HK-2 (cell line): ENCODE results near the gene KIF3C.
"Not testable (repeated sequence)": the region's sequence is repeated elsewhere in the genome, so short reads cannot be mapped to it uniquely, and the experiment has no call there.

Source experiments
- DNase-seq: peaks from one replicate; pipeline ENCODE4 v3.0.0-alpha.2; 2018; ENCODE audit not compliant: unreplicated experiment

KIF3C gene

DNA sequence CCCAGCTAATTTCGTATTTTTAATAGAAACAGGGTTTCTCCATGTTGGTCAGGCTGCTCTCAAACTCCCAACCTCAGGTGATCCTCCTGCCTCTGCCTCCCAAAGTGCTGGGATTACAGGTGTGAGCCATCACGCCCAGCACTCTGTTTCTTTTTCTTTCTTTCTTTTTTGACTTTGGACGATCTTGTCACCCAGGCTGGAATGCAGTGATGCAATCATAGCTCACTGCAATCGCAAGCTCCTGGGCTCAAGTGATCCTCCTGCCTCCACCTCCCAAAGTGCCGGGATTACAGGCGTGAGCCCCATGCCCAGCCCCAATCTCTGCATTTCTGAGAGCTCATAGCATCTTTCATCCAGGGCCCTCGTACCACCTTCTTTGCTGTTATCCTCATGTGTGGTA, 17.1 kb upstream of the KIF3C start:
- DNase-seq: not testable (repeated sequence)

DNA sequence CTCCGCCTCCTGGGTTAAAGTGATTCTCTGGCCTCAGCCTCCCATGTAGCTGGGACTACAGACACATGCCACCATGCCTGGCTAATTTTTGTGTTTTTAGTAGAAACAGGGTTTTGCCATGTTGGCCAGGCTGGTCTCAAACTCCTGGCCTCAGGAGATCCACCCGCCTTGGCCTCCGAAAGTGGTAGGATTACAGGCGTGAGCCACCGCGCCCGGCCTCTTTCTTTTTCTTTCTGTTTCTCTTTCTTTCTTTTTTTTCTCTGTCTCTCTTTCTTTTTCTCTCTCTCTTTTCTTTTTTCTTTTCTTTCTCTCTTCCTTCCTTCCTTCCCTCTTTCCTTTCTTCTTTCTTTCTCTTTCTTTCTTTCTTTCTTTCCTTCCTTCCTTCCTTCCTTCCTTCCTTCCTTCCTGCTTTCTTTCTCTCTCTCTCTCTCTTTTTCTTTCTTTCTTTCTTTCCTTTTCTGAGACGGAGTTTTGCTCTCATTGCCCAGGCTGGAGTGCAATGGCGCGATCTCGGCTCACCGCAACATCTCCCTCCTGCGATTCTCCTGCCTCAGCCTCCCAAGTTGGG, 16.6 kb upstream of the KIF3C start:
- not testable (repeated sequence) for DNase-seq

DNA sequence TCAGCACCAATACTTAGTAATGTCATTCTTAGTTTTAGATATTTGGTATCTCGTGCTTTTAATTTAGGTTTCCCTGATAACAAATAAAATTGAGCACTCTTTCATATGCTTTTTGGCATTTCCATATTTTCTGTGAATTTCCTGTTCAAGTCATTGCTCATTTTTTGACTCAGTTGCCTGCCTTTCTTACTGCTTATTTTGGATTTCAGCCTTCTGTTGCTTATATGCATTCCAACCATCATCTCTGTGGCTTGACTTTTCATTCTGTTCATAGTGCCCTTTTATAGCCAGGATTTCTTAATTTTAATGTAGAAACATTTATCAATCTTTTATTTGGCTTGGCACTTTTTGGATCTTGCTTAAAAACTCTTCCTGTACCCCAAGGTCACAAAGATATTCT, 14.5 kb upstream of the KIF3C start:
- DNase-seq: no peak

DNA sequence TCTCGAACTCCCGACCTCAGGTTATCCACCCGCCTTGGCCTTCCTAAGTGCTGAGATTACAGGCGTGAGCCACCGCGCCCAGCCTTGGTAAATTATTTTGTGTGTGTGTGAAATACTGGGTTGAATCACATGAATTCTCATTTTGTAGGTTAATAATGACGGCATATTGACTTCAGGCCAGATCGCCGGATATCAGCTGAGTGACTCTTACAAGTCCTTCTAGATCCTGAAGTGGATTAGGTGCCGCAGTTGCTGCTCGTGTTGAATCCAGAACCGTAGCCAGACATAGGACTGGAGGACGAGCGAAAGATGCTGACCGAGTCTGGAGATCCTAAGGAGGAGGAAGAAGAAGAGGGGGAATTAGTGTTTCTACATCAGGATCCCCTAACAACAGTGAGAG, 12.2 kb upstream of the KIF3C start:
- no peak for DNase-seq

DNA sequence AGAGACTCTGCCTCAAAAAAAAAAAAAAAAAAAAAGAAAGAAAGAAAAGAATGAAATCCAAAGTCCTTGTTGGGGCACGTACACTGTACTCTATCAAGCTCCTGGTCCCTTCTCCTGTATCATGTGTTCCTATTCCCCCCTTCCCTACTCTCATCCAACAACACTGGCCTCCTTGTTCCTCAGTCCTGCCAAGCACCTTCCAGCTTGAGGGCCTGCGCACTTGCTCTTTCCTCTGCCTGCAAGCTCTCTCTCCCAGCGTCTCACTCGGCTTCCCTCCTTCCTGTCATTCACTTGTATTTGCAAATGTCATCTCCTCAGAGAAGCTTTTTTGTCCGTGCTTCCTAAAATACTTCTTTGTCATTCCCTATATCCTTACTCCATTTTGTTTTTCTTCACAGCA, 10.8 kb upstream of the KIF3C start:
- no peak for DNase-seq

DNA sequence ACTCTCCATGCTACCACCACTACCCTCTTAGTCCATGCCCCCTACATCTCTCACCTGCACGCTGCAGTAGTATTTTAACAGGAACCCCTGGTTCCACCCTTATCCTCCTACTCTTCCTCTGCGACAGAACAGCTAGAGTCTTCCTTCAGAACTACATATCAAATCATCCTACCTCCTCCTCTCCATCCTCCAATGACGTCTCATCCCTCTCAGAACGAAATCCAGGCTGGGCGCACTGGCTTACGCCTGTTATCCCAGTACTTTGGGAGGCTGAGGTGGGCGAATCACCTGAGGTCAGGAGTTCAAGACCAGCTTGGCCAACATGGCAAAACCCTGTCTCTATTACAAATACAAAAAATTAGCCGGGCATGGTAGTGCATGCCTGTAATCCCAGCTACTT, 10.3 kb upstream of the KIF3C start:
- DNase-seq: no peak

DNA sequence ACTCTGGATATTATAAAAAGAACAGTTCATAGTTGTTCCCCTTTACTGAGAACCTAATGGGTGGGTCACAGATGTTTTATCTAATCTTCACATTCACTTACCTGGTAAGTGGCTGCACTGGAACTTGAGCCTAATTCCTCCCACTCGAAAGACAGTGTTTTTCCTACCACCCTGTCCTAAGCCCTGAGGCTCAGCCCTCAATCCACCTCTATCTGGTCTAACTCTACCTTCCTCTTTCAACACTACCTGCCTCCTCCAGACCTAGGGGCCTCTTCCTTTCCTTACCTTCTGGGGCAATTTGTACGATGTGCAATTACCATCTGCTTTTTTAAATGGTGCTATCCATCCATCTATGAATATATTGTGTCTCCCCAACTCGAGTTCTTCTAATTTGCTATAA, 9.7 kb upstream of the KIF3C start:
- no peak for DNase-seq

DNA sequence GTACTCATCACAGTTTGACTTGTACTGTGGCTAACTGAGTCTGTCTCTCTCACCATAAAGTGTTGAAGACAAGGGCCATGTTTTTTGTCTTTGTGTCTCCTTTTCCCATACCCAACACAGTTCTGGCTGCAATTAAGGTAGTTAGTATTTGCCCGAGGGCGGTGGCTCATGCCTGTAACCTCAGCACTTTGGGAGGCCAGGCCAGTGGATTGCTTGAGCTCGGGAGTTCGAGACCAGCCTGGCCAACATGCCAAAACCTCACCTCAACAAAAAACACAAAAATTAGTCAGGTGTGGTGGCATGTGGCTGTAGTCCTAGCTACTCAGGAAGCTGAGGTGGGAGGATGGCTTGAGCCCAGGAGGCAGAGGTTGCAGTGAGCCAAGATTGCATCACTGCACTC, 6.9 kb upstream of the KIF3C start:
- DNase-seq: no peak

DNA sequence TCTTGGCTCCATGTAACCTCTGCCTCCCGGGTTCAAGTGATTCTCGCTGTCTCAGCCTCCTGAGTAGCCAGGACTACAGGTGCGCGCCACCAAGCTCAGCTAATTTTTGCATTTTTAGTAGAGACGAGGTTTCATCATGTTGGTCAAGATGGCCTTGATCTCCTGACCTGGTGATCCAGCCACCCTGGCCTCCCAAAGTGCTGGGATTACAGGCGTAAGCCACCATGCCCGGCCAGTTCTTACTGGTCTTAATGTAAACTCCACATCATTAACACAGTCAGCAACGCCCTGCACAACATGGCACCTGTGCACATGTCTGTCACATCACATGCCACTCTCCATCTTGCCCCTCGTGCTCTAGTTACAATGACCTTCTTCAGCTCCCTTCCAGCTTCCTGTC, 5.8 kb upstream of the KIF3C start:
- no peak for DNase-seq

DNA sequence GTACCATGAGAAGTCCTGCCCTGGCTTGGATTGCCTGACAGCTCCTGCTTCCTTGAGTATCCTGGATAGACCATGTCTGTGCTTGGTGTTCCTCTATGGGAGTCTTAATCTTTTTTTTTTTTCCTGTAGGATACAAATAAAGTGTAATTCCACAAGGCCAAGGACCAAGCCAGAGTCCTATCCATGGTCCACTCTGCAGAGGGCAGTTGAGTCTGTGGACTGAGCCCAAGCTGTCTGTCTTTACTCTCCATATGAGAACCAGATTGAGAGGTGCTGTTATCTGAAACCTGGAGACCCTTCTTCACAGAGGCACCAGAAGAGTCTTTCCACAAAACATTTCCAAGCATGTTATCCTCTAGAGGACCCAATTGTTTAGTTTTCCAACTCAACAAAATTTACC, 1.4 kb upstream of the KIF3C start:
- no peak for DNase-seq

DNA sequence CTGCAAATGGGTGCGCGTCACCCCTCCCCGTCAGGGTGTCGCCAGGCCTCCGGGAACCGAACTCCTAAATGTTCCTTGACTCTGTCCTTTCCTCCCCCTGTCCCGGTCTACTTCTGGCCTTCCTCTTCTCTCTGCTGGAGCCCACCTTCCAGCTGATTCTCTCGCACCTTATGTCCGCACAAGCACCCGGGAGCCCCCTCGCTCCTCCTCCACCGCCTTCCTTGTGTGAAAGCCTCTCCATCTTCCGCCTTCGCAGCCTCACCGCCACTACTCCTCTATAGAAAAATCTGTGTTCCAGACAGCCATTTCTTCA, 627 bp upstream of the KIF3C start:
- no peak for DNase-seq

DNA sequence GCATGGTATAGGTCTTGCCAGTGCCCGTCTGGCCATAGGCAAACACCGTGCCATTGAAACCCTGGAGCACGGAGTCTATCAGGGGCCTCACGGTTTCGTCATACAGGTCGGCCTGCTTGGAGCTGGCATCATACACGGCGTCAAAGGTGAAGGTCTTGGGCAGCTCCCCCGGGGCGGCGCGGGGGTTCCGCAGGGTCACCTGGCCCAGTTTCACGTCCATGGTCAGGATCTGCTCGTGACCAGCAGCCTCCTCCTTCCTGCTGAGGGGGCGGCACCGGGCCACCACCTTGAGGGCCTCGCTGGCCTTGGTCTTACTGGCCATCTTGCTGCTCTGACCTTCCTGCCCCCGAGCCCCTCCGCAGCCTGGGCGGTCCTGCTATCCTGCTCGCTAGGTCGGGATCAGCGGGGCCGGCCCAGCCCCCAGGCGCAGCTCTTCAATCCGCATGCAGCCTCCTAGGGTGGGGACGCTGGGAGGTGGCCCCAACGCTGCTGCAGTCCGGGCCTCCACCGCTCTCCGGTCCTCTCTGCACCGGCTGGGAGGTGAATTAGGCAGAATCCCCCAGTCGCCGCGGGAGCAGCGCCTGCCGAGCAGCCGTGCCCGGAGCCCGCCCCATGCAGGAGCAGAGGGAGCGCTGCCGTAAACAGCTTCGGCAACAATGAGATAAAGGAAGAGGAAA, 563 bp downstream of the KIF3C start:
- no peak for DNase-seq

DNA sequence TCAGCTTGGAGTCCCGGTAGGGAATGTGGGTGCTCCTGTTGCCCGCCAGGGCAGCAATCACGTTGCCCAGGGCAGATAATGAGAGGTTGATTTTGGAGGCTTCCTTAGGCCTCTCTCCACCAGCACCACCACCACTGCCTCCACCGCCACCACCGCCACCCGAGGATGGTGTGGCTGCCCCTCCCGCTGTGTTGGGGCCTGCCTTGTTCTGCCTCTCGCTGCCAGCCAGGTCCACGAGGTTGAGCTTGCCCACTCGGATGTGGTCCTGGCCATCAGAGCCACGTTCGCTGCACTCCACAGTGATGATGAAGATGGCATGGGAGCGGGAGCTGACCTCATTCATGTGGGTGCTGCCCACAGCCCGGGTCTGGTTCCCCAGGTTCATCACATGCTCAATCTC, 1.3 kb downstream of the KIF3C start:
- DNase-seq: no peak

DNA sequence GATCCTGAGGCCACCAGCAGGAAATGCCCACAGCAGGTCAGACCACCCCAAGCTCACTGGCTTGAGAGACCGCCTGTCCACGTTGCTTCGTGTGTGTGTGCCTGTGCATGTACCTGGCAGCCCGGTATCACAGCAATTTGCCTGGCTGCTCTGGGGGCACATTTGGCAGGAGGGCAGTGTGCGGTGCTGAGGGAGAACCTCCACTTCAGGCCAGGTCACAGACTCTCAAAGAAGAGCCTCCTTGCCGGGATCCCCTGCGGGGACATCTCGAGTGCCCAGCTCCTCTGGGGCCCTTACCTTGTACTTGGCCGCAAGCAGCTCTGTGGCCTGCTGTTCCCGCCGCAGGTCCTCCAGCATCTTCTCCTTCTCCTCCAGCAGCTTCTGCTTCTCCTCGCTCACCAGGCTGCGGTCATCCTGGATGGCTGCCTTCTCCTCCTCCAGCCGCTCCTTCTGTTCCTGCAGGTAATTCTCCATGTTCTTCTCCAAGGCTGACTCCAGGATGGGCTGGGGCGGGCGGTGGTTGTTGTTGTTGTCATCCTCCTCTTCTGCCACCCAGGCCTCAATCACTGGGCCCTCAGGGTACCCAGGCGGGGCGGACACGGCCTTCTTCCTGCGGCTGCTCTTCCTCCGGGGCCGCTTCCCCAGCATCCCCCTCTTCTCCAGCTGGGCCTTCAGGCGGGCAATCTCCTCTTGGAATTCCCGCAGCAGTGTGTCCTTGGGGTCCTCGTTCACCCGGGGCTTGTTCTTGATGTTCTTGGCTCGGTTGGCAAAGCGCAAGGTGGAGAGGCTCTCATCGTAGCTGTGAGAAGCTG, 2.0 kb downstream of the KIF3C start:
- DNase-seq: no peak

DNA sequence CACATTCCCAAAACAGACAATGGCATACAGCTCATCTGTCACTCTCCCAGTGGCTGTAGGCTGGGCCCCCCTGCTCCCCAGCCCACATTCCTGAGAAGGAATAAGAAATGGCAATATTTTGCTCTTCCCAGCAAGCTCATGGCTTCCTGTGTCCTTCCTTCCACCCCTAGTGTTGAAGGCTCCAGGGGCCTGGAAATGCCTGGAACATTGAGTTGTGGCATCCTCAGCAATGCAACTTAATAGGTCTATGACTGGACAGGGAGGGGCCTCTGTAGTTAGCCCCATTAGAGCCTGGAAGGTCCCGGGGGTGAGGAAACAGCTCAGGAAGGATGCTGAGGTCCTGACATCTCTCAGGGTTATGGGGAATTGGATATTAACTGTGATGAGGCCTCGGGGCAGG, 3.3 kb downstream of the KIF3C start:
- DNase-seq: no peak

DNA sequence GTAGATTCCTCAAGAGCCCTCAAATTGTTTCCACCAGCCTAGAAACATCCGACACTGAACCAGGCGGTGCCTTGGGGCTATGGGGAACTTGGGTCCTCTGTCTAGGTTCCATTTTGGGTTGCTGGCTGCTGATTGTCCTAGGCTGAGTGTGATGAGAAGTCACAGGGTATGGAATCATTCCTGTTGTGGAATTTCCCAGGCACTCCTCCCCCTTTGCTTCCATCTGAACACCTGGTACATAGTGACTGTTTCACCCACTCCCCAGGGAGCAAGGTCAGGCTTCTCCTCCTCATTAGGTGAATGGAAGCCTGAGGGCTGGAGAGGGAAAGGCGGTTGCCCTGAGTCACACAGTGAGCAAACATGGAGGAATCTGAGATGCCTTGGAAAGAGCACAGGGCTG, 4.5 kb downstream of the KIF3C start:
- peak; percentile 63 for DNase-seq

DNA sequence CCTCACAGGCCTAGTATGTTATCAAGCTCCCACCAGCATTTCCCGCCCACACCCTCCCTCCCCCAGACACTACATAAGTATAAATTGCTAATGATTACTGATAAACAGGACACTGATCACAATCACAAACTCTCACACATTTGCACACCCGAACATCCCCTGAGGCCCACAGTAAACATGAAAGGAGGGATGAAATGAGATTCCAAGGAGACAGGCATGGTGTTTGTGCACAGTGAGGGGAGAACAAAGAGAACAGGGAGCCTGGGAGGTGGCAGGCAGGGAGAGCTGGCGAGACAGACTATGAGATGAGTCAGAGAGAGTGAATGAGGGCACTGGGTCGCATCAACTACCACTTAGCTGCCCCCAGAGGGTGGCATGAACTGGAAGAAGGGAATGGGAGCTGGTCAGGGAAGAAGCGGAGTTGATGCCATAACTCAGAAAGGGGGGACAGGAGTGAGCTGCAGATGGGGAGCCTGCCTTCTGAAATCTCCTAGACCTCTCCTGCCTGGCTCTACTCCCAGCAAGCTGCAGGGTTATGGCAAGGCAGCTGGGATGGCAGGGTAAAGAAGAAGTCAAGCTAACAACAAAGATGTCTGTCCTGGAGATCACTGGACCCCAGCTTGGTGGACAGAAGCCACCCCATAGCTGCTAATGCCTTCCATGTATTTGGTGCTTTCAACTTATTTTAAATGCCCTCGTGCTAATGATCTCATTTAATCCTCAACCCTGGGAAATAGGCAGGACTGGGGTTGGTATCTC, 5.1 kb downstream of the KIF3C start:
- peak; percentile 48 for DNase-seq

DNA sequence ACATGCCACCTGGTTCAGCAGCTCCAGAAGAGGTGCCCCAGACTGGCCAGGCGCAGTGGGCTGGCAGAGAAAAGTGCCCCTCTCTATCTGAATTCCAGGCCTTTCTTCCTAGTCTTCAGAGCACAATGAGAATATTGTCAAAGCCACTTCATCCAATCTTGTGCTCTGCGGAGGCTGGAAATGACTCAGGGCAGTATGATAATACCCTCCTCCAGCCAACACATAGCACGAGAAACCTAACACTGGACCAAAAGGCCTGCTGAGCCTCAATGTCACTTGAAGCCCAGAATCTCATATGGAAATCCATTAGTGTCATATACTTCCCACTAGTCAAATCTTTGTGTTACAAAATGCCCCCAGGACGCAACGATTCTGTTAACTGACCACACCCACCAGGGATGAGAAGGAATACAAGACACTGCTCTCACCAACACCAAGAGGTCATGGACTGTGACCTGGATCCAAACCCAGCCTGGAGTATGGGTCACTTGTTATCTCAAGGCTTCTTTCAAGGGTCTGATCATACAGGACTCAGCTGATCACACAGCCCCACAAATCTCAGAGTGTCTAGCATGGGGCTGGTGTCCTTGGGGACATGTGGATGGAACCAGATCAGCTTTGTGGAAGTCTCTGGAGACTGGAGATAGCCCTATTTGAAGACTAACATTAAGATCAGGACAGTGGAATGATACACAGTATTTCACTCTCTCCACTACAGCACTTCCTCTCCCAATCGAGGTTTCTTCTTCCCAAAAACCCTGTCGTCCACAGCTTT, 10.1 kb downstream of the KIF3C start:
- DNase-seq: no peak

DNA sequence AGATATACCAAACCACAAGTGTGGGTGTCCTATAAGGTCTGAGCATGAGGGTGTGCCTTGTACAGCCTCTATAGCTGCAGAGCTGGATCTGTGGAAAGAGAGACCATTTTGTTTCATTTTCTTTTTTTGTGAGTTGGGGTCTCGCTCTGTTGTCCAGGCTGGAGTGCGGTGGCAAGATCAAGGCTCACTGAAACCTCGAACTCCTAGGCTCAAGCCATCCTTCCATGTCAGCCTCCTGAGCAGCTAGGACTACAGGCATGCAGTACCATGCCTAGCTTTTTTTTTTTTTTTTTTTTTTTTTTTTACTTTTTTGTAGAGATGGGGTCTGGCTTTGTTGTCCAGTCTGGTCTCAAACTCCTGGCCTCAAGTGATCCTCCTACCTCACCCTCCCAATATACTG, 10.7 kb downstream of the KIF3C start:
- DNase-seq: no peak

DNA sequence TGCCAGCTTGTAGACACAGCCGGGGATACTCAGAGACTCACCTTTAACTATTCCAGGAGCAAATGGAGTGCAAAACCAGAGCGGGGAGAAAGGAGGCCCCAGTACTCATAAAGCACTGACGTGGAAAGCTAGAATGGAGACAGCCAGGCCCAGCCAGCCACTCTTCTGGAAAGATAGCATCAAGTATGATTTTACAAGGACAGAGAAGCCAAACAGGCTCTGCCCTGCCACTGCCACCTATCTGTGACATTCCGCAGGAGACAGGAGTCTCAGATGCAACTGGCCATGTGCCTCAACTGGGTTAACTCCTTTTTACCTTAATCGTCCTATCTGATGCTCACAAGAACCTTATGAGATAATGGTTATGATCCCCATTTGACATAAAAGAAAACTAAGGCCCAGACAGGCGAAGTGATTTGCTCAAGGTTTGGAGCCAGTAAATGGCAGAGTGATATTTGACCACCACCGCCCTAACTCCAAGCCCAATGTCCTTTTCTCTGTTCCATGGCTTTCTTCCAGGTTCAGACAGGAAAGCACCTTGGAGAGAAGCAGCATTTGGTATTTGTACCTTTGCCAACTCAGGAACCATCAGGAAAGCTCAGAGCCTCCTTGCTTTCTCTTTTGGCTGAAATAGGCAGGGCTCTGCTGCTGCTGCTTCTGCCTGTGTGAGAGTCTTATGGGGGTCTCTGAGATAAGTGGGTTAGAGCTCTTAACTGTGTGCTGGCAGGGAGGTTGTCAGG, 15.6 kb downstream of the KIF3C start:
- DNase-seq: no peak

DNA sequence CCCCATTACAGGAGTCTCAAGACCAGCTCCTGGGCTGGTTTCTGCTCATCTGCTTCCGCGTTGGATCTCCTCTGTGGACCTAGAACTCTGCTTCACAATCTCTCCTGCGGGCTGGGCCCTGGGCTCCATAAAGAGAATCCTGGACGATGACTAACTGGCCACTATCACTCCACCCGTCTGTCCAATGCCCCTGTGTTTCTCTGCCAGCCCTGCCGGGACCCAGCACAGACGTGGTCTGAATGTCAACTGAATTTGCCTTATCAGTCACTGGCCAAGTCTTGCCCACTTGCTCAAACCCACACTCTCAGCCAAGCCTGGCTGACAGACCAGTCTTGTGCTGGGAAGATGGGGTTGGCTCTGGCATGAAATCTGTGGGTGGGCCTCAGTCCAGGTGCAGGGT, 17.4 kb downstream of the KIF3C start:
- DNase-seq: no peak
